K562 (cell line): Measurements from ENCODE around the gene DUSP3. TPM values are rescaled to one million over a fixed set of nuclear protein-coding genes. Genes with fewer than 3 reads are reported as not detected.

Experiments used
- ATAC-seq: fragments of 200-7000 bp; cut with Tn5 transposase; 3 replicates; pipeline ENCODE4 v1.9.1; 2020; ENCODE audit warnings: moderate library complexity
- BruUV-seq: library from RNA; stranded (reverse); fragments of 400-500 nt; replicated peaks from 2 replicates; lab custom pipeline; 2021; lab: Mats Ljungman, UMichigan
- CTCF ChIA-PET: fragments of 300-600 bp; formaldehyde crosslinking; extraction: SDS; loops from one replicate; lab custom pipeline; 2021; ENCODE audit warnings: low intra/inter-chr PET ratio; lab: Yijun Ruan, JAX
- POLR2A ChIA-PET: fragments of 300-600, 350-650 bp; sonication (Branson Sonifier 250); formaldehyde crosslinking; extraction: SDS; loops from one replicate; lab custom pipeline; 2021; ENCODE audit warnings: antibody characterized with exemption, inconsistent platforms; lab: Yijun Ruan, JAX
- DNase-seq, 4 experiments: peaks; one replicate each; pipeline versions ENCODE4 v3.0.0 to v3.0.0-alpha.2; 2011 to 2018; ENCODE audit warnings: low spot score in 3 of 4, mixed read lengths in 3 of 4; ENCODE audit errors: extremely low read depth in 1 of 4
- FAIRE-seq: peaks from 2 replicates; lab custom pipeline; 2011; peaks lifted over from hg19 to GRCh38; lab: Jason Lieb, UNC
- H2AFZ ChIP-seq: 2 replicates; pipeline ENCODE4 v1.6.0; 2011; ENCODE audit warnings: low read depth, low read length, control low read depth, inconsistent platforms
- H3K27ac ChIP-seq: fragments of 200-600 bp; 3 replicates; pipeline ENCODE4 v1.8.0; 2011; ENCODE audit warnings: low read depth, mild to moderate bottlenecking, control low read depth, inconsistent platforms, low read length, moderate library complexity, mixed read lengths; ENCODE audit errors: extremely low read depth
- H3K27me3 ChIP-seq, 2 experiments: fragments of 300-600 bp in 1 of 2; 2 replicates in 1 of 2; 3 replicates in 1 of 2; pipeline versions ENCODE4 v1.6.0 to v1.8.0; 2011; ENCODE audit warnings: inconsistent platforms in 2 of 2, low read length in 2 of 2, mild to moderate bottlenecking in 1 of 2, mixed read lengths in 1 of 2, moderate library complexity in 1 of 2; ENCODE audit not compliant: control insufficient read depth in 2 of 2, insufficient read depth in 2 of 2
- H3K36me3 ChIP-seq: fragments of 300-600 bp; 3 replicates; pipeline ENCODE4 v1.8.0; 2011; ENCODE audit warnings: mild to moderate bottlenecking, low read length, inconsistent platforms; ENCODE audit not compliant: control insufficient read depth, insufficient read depth
- H3K4me1 ChIP-seq, 2 experiments: fragments of 200-600 bp in 1 of 2; replicated peaks in 1 of 2; 2 replicates in 1 of 2; 3 replicates in 1 of 2; pipeline versions ENCODE4 v1.5.1 to v1.8.0; 2011; ENCODE audit warnings: inconsistent platforms in 2 of 2, low read length in 2 of 2, mild to moderate bottlenecking in 1 of 2, mixed read lengths in 1 of 2, moderate library complexity in 1 of 2; ENCODE audit not compliant: control insufficient read depth in 2 of 2, insufficient read depth in 2 of 2
- H3K4me2 ChIP-seq: 2 replicates; pipeline ENCODE4 v1.6.1; 2011; ENCODE audit warnings: low read length, control low read depth, inconsistent platforms, mixed read lengths; ENCODE audit not compliant: insufficient read depth
- H3K4me3 ChIP-seq: fragments of 200-600 bp; sonication (generic), shearing (Covaris generic); 2 replicates; pipeline ENCODE4 v1.5.1; 2016; ENCODE audit warnings: control low read depth, inconsistent platforms
- H3K79me2 ChIP-seq: fragments of 200-600 bp; 3 replicates; pipeline ENCODE4 v1.8.0; 2011; ENCODE audit warnings: low read length, inconsistent platforms; ENCODE audit not compliant: control insufficient read depth, insufficient read depth
- H3K9ac ChIP-seq, 2 experiments: 2 replicates each; pipeline versions ENCODE4 v1.6.0 to v1.6.1; 2011; ENCODE audit warnings: low read depth in 2 of 2, low read length in 2 of 2, control low read depth in 1 of 2, inconsistent platforms in 1 of 2, mild to moderate bottlenecking in 1 of 2, mixed read lengths in 1 of 2; ENCODE audit not compliant: insufficient read depth in 1 of 2
- H3K9me1 ChIP-seq: one replicate; pipeline ENCODE4 v1.6.0; 2011; ENCODE audit warnings: inconsistent platforms, mild to moderate bottlenecking, low read length, moderate library complexity; ENCODE audit not compliant: control insufficient read depth, insufficient read depth
- H3K9me3 ChIP-seq: replicated peaks from 2 replicates; pipeline ENCODE4 v1.5.1; 2011; ENCODE audit warnings: low read depth, low read length, inconsistent platforms; ENCODE audit not compliant: control insufficient read depth, insufficient read depth
- H4K20me1 ChIP-seq: replicated peaks from 2 replicates; pipeline ENCODE4 v1.6.1; 2011; ENCODE audit warnings: low read length, inconsistent platforms, mixed read lengths; ENCODE audit not compliant: control insufficient read depth, insufficient read depth
- AFF1 ChIP-seq, 2 experiments: fragments of 450-650 bp; IDR thresholded peaks; 2 replicates each; pipeline ENCODE4 v1.6.1; 2018; ENCODE audit warnings: mild to moderate bottlenecking in 2 of 2, low read depth in 1 of 2; ENCODE audit not compliant: partially characterized antibody in 2 of 2
- ZEB2 ChIP-seq: fragments of 450-650 bp; IDR thresholded peaks from 2 replicates; pipeline ENCODE4 v1.6.1; 2016
- ZNF512 ChIP-seq: IDR thresholded peaks from 2 replicates; pipeline ENCODE4 v1.6.1; 2016; ENCODE audit warnings: missing genetic modification characterization, missing compliant biosample characterization
- WGBS: fragments of 100-300 bp; shearing (Covaris generic); methylation state at CpG from one replicate; pipeline ENCODE4 v1.1.6; 2016; ENCODE audit warnings: low coverage, mixed read lengths; ENCODE audit not compliant: insufficient coverage; ENCODE audit errors: missing lambda C conversion rate; 5-methylcytosine and 5-hydroxymethylcytosine counted together
- in situ Hi-C: fragments of 300-500 bp; cut with MboI; formaldehyde crosslinking; loops from 4 replicates; pipeline ENCODE4 v1.15.0; 2018; ENCODE audit warnings: inconsistent platforms, mixed read lengths
- intact Hi-C: fragments of 100-400 bp; cut with micrococcal nuclease; formaldehyde crosslinking; loops from 2 replicates; pipeline ENCODE4 v1.14.2; 2022
- polyA plus RNA-seq, 8 experiments: library from polyadenylated mRNA; depleted of rRNA in 4 of 8; stranded (reverse) in 5 of 8; unstranded in 3 of 8; fragments of >200 nt; fragmentation: Nextera tagmentation in 2 of 8; fragmentation: Illumina TruSeq in 1 of 8; extraction: Ambion mirVana in 2 of 8; extraction: Trizol in 1 of 8; gene quantifications; 2 replicates each; pipeline versions ENCODE4 v1.2.1 to v1.2.3, GENCODE V29; 2011 to 2014; ENCODE audit warnings: inconsistent platforms in 1 of 8, missing spikeins in 1 of 8
- total RNA-seq, 7 experiments: library from RNA; depleted of rRNA in 6 of 7; stranded (reverse); fragments of >200 nt in 6 of 7; fragmentation: Illumina TruSeq in 2 of 7; extraction: Trizol in 2 of 7; gene quantifications; 2 replicates each; pipeline versions ENCODE4 v1.2.1 to v1.2.3, GENCODE V29; 2011 to 2021; ENCODE audit warnings: low replicate concordance in 1 of 7

Gene DUSP3
- total and polyA plus RNA-seq, 9 of the 15 experiments (the other 6 are each of a cell fraction or from before 2014, with no cell fraction given), result 4.1 to 19.8 (median 12.3) TPM

- no peak overlapping the region for H3K27ac ChIP-seq
- H4K20me1 ChIP-seq, result no peaks in the 10 kb centered on the region
- intact Hi-C loops, result no loop called here
Observed at GRCh38 chr17:43789482-43789881, 10.7 kb upstream of the DUSP3 start.

More at GRCh38 chr17:43789482-43789881, 10.7 kb upstream of the DUSP3 start:
- peaks cover 2 to 4% of the 10 kb centered on the region in 2 experiments; a peak in 4 of 5 replicates for H3K4me1 ChIP-seq
- POLR2A ChIA-PET, result interaction anchor here (0.7 to 1.1 kb wide), 2 partner anchors 16 to 21 kb away, joined by 3 read pairs; no protein-coding TSS in a partner anchor
- DNase-seq (no peak), ATAC-seq (no peak), FAIRE-seq (no peak)
- 13% methylated on average over 1 of the region's 1 CpG for WGBS
- TF ChIP-seq ZEB2 (no peak), ZNF512 (peak; percentile 43; the same call in 1 of the 2 replicates), AFF1 (IDR thresholded peaks at IDR 0.05; ENCODE audit: low read depth in 1 of 2, partially characterized antibody in 2 of 2) (peak in 1 of 2 experiments; percentile 86)
- in situ Hi-C loops, result no loop called here
- H2AFZ ChIP-seq, result no peak overlapping the region
- BruUV-seq, result no TSS peak
- no peaks in the 10 kb centered on the region for H3K9me3 ChIP-seq
- H3K4me2 ChIP-seq, result no peak overlapping the region
- CTCF ChIA-PET, result no interaction called here
- no peaks in the 10 kb centered on the region for H3K9me1 ChIP-seq
- no peaks in the 10 kb centered on the region for H3K36me3 ChIP-seq
- no peak overlapping the region for H3K9ac ChIP-seq
- peaks cover 0 to 14% of the 10 kb centered on the region in 2 experiments; a peak in 3 of 5 replicates for H3K27me3 ChIP-seq
- no peak overlapping the region for H3K4me3 ChIP-seq
- H3K79me2 ChIP-seq, result no peaks in the 10 kb centered on the region
